Bone marrow (tissue), 2 donors: ENCODE measurements around the gene STIM1.
"Not testable (repeated sequence)": the region's sequence is repeated elsewhere in the genome, so short reads cannot be mapped to it uniquely, and the experiment has no call there.

Source experiments
- DNase-seq, 2 donors: peaks; one replicate each; lab custom pipeline; 2025; lab: John Stamatoyannopoulos, UW

Gene STIM1

GRCh38 chr11:4111834-4112233 is 256.4 kb downstream of the STIM1 start:
- no peak for DNase-seq

- no peak for DNase-seq
These were observed 259.7 kb downstream of the STIM1 start for GRCh38 chr11:4115128-4115527.

- DNase-seq: no peak
These were observed 262.6 kb downstream of the STIM1 start for GRCh38 chr11:4118107-4118506.

GRCh38 chr11:4123218-4123617 is 267.8 kb downstream of the STIM1 start:
- no peak for DNase-seq

- no peak for DNase-seq
These were observed 269.7 kb downstream of the STIM1 start for GRCh38 chr11:4125141-4125540.

- DNase-seq: no peak
These were observed 271.9 kb downstream of the STIM1 start for GRCh38 chr11:4127357-4127756.

GRCh38 chr11:4130219-4130618 is 274.8 kb downstream of the STIM1 start:
- not testable (repeated sequence) for DNase-seq

- DNase-seq: no peak
These were observed 279.3 kb downstream of the STIM1 start for GRCh38 chr11:4134806-4135205.

- DNase-seq: no peak
These were observed 283.0 kb downstream of the STIM1 start for GRCh38 chr11:4138497-4138896.

GRCh38 chr11:4140067-4140636 is 284.7 kb downstream of the STIM1 start:
- no peak for DNase-seq
